ENCODE results near the gene FAM229A. TPM values are rescaled to one million over a fixed set of nuclear protein-coding genes. Genes with fewer than 3 reads are reported as not detected.

FAM229A gene
- total and polyA plus RNA-seq, 2 of the 8 experiments (the other 6 are each of a cell fraction or from before 2014, with no cell fraction given): 4.1 to 4.2 TPM

GRCh38 chr1:32318127-32318869 lies 44.0 kb downstream of the FAM229A start (continued):
- TF ChIP-seq ATF2 (IDR thresholded peaks at IDR 0.05; ENCODE audit: low read length) (no peak), GABPA (IDR thresholded peaks at IDR 0.05; ENCODE audit: borderline replicate concordance, insufficient read depth, low read length) (no peak)
